HG03103 (cell line): ENCODE data around the gene PIEZO2.

Experiments
- ATAC-seq: cut with Tn5 transposase; IDR thresholded peaks from one replicate; pipeline ENCODE4 v1.9.1; 2021; ENCODE audit warnings: low read depth; ENCODE audit not compliant: unreplicated experiment

The PIEZO2 gene

DNA sequence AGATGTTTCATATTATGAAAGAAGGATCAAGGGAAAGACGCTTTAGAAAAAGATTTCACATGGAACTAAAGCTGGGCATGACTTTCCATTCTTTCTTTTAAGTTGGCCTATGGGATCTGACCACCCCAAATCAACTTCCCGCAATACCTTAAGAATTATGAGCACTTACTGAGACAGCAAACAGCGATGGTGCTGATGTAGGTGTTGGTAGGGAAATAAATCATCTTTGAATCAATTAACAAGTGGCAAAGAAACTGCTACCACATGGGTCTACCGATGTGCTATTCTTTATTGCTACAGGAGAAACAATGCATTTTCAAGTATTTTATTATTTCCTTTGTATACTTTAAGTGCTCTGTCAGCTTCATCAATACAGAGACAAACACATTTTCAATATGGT, 239.6 kb downstream of the PIEZO2 start:
- no peak for ATAC-seq

DNA sequence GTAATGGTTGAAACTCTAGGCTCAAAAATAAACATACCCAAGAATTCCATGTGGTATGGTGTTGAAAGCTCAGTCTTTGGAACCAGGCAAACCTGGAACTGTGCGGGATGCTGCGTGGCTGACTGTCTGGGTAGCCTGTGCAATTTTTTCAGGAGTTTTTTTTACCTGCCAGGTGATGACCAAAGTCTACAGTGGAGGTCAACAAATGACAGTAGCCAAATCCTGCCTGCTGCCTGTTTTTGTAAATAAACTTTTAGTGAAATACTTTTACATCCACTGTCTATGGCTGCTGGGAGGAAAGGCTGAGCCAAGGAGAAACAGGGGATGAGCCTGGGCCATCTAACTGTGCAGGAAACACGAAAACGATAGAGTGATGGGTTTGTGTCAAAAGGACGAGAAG, 240.6 kb downstream of the PIEZO2 start:
- no peak for ATAC-seq

DNA sequence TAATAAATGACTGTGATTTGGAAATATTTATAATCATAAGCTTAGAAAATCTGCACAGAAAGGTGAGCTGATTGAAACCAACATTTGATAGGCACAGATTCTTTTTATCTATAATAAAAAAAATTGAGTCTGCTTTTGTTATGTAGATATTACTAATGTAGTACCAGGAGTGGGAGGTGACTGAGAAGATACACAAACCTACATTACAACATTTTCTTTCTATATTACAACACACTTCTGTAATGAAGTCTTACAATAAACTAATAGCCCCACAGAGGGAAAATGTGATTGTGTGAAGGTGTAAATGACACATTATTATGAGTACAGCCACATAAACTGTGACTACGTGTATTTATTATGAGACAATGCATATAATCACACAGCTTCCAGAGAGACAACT, 241.6 kb downstream of the PIEZO2 start:
- no peak for ATAC-seq

DNA sequence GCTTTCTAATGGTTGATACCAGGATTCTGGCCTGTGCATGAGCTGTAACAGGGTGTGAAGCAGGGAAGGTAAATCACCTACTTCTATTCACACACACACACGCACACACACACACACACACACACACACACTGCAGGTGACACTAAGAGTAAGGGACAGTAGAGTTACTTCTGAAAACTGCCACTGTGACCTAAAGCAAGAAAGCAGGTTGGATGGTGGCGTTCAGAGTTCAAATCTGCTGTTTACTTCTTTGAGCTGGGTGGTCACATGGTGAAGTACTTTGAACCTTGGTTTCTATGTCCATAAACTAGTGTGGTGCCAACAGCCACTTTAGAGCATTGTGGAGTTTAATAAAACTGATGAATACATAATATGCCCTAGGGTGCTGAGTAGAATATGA, 248.0 kb downstream of the PIEZO2 start:
- ATAC-seq: no peak

DNA sequence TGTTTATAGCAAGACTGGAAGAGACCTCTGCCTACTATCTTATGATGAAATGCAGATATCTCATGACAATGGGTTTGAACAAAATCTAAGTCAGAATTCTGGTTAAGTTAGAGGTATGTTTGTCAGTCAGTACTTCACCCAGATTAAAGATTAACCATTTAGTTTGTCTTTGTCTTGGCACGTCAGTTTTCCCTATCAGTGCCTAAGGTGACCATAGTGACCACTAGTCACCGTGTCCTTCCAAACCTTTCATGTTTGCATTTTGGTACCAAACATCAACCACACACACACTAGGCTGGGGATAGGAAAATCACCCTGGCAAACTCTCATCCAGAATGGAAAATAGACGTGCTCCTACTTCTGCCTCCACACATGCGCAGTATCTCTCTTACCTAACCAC, 248.9 kb downstream of the PIEZO2 start:
- ATAC-seq: no peak

DNA sequence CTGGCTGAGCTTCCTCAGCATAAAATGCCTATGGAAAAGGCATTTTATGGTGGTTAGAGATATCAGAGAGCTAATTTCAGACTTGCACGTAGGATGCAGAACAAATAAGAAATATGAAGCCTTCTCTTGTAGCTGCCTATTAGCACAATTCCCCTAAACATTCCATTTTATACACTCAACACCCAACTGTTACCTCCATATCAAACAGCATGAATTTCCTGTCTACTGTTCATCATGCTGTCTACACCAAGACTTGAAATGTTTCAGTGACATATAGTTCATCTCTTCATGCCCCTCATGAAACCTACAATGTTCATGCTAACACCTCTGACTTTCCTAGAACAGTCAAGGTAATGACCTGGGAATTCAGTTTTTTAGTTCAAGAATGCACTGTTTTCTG, 249.9 kb downstream of the PIEZO2 start:
- ATAC-seq: no peak

DNA sequence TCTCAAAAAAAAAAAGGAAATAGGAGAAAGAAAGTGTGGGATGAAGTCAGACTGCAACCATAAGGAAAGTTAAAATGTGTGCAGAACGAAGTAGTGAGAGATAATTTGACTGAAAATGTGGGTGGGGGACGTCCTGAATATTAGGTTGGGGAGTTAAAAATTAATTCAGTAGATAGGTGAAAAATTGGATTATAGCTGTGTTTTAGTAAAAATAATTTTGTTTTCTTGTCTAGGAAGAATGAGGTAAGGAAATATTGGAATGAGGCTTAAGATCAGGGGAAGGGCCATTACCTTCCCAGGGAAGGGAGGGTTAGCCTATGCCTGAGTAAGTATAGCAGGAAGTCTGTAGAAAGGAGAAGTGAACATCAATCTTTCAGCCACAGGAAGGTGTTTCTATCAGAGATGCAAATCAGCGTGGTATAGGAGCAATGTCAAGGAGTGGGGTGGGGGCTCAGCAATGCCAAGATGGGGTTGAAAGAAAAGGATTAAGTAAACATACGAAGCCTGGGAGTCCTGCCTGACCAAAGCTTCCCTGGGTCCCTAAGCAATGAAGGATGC, 250.9 kb downstream of the PIEZO2 start:
- no peak for ATAC-seq

DNA sequence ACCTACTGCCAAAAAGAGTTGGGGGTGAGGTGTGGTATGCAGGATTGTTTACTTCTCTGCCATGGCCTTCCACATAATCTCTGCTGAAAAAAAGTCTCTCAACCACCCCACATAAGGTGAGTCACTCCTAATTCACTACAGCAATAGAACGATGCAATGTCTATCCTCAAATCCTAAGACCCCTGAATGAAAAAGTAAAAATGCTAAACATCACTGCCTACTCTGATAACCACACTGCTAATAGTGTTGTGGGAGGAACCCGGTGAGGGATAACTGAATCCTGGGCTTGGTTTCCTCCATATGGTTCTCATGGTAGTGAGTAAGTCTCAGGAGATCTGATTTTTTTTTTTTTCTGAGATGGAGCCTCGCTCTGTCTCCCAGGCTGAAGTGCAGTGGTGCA, 252.5 kb downstream of the PIEZO2 start:
- ATAC-seq: no peak

DNA sequence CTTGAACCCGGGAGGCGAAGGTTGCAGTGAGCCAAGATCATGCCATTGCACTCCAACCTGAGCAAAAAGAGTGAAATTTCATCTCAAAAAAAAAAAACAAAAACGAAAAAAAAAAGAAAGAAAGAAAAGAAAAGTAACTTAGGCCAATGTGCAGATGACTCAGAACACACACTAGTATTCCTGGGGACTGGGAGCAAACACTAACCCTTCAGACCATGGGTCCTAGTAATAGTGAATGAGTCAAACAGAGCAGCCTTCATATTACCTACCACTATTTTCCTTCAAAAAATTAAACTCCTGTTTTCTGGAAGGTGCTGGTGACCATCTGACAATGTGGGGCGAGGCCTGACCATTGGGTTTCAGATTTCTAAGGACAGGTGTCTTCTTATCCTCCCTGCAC, 253.4 kb downstream of the PIEZO2 start:
- ATAC-seq: no peak

DNA sequence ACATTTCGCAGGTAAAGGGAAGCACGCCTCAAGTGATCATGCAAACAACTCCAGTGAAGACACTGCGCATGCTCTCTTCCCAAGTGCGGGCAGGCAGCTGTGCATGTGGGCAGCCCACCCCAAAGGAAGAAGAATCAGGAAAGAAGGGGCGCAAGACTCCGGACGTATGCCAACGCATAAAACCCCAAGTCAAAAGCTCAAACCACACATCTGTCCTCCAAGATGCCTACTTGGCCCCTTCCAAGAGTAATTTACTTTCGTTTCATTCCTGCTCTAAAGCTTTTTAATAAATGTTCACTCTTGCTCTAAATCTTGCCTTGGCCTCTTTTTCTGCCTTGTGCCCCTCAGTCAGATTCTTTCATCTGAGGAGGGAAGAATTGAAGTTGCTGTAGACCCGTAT, 254.9 kb downstream of the PIEZO2 start:
- ATAC-seq: no peak

DNA sequence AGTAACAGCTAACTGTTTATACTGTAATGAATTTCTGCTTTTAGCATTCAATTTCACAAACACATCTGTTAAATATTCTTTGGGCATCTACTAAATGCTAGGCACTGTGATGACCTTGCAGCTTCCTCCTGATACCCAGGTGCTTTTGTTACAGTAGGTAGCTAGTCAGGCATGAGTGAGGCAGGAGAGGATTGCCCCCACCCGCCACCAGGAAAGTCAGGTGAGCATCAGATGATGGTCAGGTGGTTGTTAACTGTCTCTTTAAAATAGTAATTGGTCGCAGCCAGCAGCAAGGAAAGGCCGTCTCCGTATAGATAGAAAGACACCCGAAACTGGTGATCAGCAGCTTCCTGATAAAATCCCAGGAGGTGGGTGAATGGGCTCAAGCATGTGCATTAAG, 255.6 kb downstream of the PIEZO2 start:
- no peak for ATAC-seq

DNA sequence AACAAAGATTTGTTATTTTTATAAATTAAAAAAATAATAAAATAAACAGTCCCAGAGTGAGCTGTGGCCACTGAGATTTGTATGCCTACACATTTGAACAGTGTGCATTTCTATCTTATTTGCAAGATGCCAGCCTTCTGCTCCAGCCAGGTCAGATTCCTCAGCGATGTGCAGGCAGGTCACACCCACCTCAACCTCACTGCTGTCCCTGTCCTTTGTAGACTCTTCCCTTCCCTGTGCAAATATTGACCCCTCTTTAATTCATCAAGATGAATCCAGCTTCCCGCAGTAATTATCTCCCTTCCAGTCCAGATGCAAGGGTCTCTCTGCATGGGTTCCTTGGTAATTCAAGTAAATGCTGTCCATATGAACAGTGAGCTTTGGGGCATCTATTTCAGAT, 256.2 kb downstream of the PIEZO2 start:
- no peak for ATAC-seq

DNA sequence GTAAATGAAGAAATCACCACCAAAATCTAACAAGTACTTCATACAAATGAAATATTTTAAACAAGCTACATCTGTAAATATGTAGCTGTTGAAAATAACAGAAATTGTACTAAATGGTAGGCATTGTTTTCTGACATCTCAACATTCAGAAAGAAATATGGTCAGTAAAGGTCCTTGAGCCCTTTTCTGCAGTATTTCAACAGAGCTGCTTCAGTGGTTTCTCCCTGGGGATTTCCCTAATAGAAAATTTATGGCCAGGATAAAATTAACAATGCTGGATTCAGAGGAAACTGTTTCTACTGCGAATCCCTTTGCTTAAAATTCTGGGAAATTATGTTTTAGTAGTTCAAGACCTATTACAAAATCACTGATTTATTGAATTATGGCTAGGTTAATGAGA, 256.6 kb downstream of the PIEZO2 start:
- ATAC-seq: no peak

DNA sequence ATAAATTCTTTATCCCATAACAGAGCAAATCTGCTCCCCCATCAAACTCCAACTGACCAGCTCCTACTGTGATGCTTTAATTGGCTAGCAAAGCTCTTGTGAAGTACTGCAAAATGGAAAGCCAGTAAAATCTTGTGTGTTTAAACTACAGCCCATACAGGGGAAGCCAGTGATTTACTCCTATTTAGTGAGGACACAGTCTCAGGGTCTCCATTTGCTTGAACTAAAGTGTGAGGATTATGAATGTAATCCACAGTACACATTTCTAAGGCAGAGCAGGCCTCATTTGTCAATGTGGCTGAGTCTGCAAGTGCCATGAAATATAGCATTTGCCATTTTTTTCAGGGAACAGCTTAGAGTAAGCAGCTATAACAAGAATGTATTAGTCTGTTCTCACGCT, 259.3 kb downstream of the PIEZO2 start:
- no peak for ATAC-seq

DNA sequence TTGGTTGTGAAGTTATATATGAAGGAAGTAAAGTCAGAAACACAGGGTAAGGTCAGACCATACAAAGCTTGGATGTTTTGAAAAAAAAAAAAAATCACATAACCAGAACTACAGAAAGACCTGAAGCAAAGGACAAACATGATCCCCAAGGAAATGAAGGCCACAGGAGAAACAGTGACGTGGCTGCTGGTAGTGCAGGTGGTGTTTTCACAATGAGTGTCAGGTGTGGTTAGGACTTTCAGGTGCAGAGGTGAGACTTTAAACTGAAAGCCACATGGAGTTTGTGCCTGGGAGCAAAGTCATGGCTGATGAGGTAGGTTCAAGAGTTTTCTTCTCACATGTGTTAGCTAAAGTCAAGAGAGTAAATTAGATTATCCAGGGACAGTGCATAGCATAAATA, 270.7 kb downstream of the PIEZO2 start:
- peak; percentile 75 for ATAC-seq

DNA sequence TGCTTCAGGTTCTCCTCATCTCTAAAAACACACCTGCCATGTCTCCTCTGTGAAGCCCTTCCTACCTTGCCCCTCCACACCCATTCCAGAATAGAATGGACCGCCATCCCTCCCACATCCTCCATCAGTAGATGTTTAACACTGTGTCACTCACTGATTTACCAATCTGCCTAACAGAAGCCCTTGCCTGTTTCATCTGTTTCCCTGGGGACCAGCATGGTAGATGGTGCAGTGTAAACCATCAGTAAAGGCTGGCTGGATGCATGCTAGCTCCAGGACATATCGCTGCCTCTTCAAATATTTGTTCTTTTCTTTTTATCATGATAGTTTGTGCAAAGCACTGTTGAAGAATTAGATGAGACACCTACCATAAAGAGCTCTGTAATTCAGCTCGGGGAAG, 271.4 kb downstream of the PIEZO2 start:
- ATAC-seq: no peak

DNA sequence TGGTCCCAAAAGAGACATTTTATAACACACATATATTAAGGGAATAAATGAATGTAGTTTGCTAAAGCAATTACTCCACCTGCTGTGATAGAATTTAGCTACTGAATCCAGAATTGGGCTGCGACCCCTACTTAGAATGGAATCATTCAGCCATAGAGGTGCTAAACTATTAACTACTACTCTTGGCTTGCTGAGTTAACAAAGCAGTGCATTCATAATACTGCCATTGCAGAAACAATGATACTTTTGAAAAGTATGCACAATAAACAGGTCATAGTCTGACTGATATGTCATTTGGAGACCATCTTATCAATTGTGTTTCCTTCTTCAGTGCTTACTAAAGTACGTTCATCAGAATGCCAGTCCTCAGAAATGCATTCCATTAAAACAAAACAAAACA, 273.6 kb downstream of the PIEZO2 start:
- ATAC-seq: no peak

DNA sequence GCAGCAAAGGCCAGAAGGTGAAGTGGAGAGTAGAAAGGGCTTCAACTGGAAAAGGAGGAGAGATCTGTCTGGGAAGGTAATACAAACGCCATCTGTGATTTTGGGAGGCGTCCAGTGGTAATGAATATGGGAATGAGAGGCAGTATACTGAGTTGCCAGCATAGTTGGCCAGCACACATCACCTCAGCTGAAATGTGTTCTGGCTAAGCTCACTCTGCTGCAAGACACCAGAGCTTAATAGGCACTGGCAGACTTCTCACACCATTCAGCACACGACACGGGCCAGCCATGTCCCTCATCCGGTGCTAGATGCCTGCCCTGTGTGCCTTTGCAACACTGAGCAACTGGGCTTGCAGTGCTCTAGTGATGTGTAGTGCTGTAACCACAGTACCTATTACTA, 277.1 kb downstream of the PIEZO2 start:
- ATAC-seq: no peak

DNA sequence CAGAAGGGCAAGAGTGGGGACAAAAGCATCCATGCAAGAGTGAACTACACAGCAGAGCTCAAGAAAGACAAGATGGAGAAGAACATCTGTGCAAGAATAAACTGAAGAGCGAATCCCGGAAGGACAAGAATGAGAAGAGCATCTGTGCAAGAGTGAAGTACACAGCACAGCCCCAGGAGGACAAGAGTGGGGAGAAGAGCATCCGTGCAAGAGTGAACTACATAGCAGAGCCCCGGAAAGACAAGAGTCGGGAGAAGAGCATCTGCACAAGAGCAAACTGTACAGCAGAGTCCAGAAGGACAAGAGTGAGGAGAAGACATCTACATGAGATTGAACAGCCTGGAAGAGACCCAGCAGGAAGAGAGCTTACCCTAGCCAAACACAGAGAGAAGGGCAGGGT, 284.6 kb downstream of the PIEZO2 start:
- no peak for ATAC-seq

DNA sequence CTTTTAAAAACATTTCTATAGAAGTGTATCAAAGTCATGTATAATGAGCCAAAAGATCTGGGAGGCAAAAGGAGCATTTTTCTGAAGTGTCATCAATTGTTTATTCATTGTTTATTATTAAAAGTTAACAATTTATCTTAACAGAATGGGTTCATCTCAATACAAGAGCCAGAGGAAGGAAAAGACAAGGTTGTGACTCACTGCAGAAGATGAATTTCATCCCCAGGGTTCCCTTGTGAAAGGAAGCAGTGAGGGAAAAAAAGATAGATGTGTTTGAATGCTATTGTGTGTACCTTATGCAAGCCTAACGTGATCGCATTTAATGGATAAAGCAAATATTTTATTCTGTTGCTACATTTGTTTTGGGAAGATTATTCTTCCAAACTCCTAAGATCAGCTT, 286.3 kb downstream of the PIEZO2 start:
- no peak for ATAC-seq

DNA sequence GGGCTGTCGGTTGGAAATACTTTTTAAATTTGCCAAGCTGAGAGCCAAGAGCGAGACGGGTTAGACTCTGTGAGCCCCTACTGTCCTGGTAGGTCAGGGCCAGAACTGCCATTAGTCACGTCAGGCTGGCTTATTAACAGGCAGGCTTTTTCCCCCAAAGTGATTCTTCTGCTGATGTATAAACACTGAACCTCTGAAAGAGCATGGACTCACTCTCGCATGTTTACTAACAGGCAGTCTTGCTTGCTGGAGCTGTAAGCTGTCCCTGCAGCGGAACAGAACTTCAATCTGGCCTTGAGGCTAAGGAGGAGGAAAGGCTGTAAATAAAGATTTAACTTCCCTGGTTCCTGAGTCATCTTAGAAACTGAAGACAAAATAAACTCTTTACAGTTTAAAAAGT, 288.4 kb downstream of the PIEZO2 start:
- ATAC-seq: no peak

DNA sequence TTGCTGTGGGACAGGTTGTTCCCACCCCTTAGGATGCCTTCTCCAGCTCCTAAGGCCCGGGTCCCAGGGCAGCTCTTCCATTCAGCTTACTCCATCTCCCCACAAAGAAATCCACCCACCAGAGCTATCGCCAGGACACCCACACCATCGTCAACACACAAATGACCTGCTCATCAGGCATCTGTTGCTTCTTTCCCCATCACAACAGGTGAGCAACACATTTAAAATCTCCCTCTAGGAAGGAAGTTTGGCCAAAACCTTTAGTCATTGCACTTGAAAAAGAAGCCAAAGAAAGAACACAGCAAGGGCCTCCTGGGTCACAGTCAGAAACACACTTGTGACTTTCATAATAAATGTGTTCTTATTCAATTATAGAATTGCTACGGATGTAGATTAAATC, 289.0 kb downstream of the PIEZO2 start:
- no peak for ATAC-seq

DNA sequence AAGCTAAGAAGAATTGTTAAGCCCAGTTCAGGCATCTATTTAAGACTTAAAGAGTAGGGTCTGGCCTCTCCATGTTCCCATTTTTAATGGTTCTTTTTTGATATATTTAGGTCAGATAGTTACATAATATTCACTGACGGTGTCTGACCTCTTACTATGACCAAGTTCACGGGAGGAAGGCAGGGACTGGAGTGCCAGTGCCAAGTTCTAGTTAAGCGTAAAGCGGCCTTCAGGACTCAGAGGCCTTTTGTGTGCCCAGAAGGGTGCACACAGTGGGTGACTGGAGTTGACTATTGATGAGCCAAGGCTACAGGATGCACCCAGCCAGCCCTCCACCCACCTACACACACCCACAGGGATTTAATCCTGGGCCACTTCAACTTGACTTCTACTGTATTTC, 290.9 kb downstream of the PIEZO2 start:
- ATAC-seq: no peak
